Measurements from ENCODE around the gene PARD3.

DNA sequence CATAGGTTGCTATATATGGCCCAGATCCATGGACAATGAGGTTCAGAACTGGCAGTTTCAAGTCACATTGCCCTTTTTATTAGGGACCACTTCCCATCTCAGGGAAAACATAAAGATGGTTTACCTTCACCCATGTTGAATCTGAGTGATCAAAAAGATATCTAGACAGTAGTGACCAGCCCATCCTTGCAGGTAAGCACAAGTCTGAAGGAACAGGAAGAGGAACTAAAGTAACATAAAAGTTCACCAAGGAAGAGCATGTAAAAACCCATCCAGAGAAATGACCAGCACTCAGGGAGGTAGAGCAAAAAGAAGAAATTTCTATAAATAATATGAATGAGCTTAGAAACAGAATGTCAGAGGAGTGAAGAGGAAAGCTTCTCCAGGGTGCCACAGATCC is 382.5 kb downstream of the PARD3 start:
- TF ChIP-seq, protein P1, sequence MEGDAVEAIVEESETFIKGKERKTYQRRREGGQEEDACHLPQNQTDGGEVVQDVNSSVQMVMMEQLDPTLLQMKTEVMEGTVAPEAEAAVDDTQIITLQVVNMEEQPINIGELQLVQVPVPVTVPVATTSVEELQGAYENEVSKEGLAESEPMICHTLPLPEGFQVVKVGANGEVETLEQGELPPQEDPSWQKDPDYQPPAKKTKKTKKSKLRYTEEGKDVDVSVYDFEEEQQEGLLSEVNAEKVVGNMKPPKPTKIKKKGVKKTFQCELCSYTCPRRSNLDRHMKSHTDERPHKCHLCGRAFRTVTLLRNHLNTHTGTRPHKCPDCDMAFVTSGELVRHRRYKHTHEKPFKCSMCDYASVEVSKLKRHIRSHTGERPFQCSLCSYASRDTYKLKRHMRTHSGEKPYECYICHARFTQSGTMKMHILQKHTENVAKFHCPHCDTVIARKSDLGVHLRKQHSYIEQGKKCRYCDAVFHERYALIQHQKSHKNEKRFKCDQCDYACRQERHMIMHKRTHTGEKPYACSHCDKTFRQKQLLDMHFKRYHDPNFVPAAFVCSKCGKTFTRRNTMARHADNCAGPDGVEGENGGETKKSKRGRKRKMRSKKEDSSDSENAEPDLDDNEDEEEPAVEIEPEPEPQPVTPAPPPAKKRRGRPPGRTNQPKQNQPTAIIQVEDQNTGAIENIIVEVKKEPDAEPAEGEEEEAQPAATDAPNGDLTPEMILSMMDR (IDR thresholded peaks at IDR 0.05): no peak
- TF ChIP-seq POLR2A (IDR thresholded peaks at IDR 0.05; ENCODE audit: low read length) (no peak), ELK1 (IDR thresholded peaks at IDR 0.05; ENCODE audit: low read depth, low read length) (no peak), KDM1A (IDR thresholded peaks at IDR 0.05; ENCODE audit: low read depth) (no peak), CHD2 (IDR thresholded peaks at IDR 0.05; ENCODE audit: low read length, partially characterized antibody) (no peak)

All from A549 (cell line).